H9 (cell line): Measurements from ENCODE around the gene UBIAD1. TPM values are rescaled to one million over a fixed set of nuclear protein-coding genes. Genes with fewer than 3 reads are reported as not detected.

ENCODE experiments used
- DNase-seq: peaks from one replicate; pipeline ENCODE4 v3.0.0-alpha.2; 2017
- H2AFZ ChIP-seq: one replicate; pipeline ENCODE4 v1.6.1; 2013; ENCODE audit warnings: mild to moderate bottlenecking, low read length, control low read depth, moderate library complexity
- H2AK5ac ChIP-seq: 2 replicates; pipeline ENCODE4 v1.6.1; 2013; ENCODE audit warnings: low read length, control low read depth, mixed read lengths; ENCODE audit not compliant: insufficient read length
- H2BK120ac ChIP-seq: one replicate; pipeline ENCODE4 v1.6.1; 2013; ENCODE audit warnings: low read depth, mild to moderate bottlenecking, low read length, control low read depth, inconsistent platforms; ENCODE audit not compliant: poor library complexity, severe bottlenecking
- H2BK12ac ChIP-seq: 2 replicates; pipeline ENCODE4 v1.6.1; 2013; ENCODE audit warnings: low read length, control low read depth, mixed read lengths, low read depth; ENCODE audit not compliant: insufficient read length
- H2BK15ac ChIP-seq: 2 replicates; pipeline ENCODE4 v1.6.1; 2013; ENCODE audit warnings: low read depth, low read length, control low read depth
- H2BK20ac ChIP-seq: one replicate; pipeline ENCODE4 v1.6.1; 2013; ENCODE audit warnings: low read depth, mild to moderate bottlenecking, low read length, control low read depth, inconsistent platforms; ENCODE audit not compliant: poor library complexity, severe bottlenecking
- H2BK5ac ChIP-seq: 2 replicates; pipeline ENCODE4 v1.6.1; 2013; ENCODE audit warnings: low read length, control low read depth, mixed read lengths; ENCODE audit not compliant: insufficient read length
- H3K14ac ChIP-seq: 2 replicates; pipeline ENCODE4 v1.6.1; 2013; ENCODE audit warnings: low read length, control low read depth; ENCODE audit not compliant: insufficient read depth
- H3K18ac ChIP-seq: 2 replicates; pipeline ENCODE4 v1.6.1; 2013; ENCODE audit warnings: low read depth, mild to moderate bottlenecking, mixed read lengths, low read length, control low read depth; ENCODE audit not compliant: insufficient read length
- H3K23ac ChIP-seq: 2 replicates; pipeline ENCODE4 v1.6.1; 2013; ENCODE audit warnings: low read length, control low read depth, mixed read lengths, low read depth; ENCODE audit not compliant: insufficient read length
- H3K23me2 ChIP-seq: 2 replicates; pipeline ENCODE4 v1.6.1; 2013; ENCODE audit warnings: low read depth, mild to moderate bottlenecking, mixed read lengths, low read length, control low read depth; ENCODE audit not compliant: insufficient read length, poor library complexity, severe bottlenecking
- H3K27ac ChIP-seq: 2 replicates; pipeline ENCODE4 v1.5.1; 2013; ENCODE audit warnings: low read length, control low read depth, mixed read lengths, low read depth; ENCODE audit not compliant: insufficient read length
- H3K27me3 ChIP-seq: 2 replicates; pipeline ENCODE4 v1.6.1; 2013; ENCODE audit warnings: low read length, control low read depth, inconsistent platforms; ENCODE audit not compliant: insufficient read depth
- H3K4ac ChIP-seq: 2 replicates; pipeline ENCODE4 v1.6.1; 2013; ENCODE audit warnings: low read depth, mild to moderate bottlenecking, control low read depth, inconsistent platforms, low read length, moderate library complexity
- H3K4me1 ChIP-seq: 2 replicates; pipeline ENCODE4 v1.6.1; 2013; ENCODE audit warnings: low read length, control low read depth, inconsistent platforms; ENCODE audit not compliant: insufficient read depth
- H3K4me2 ChIP-seq: 2 replicates; pipeline ENCODE4 v1.6.1; 2013; ENCODE audit warnings: low read length, control low read depth, mixed read lengths; ENCODE audit not compliant: insufficient read length, insufficient read depth
- H3K56ac ChIP-seq: 2 replicates; pipeline ENCODE4 v1.6.1; 2013; ENCODE audit warnings: low read depth, mild to moderate bottlenecking, mixed read lengths, low read length, control low read depth; ENCODE audit not compliant: insufficient read length
- H3K79me1 ChIP-seq: 2 replicates; pipeline ENCODE4 v1.6.1; 2013; ENCODE audit warnings: low read depth, mild to moderate bottlenecking, moderate library complexity, low read length, control low read depth, inconsistent platforms; ENCODE audit not compliant: insufficient read depth, poor library complexity, severe bottlenecking
- H3K79me2 ChIP-seq: 2 replicates; pipeline ENCODE4 v1.6.1; 2013; ENCODE audit warnings: low read length, control low read depth, inconsistent platforms; ENCODE audit not compliant: insufficient read depth
- H3K9ac ChIP-seq: 2 replicates; pipeline ENCODE4 v1.6.1; 2013; ENCODE audit warnings: low read length, control low read depth, mixed read lengths; ENCODE audit not compliant: insufficient read length; ENCODE audit errors: extremely low read depth
- H3K9me3 ChIP-seq: one replicate; pipeline ENCODE4 v1.6.1; 2013; ENCODE audit warnings: low read depth, low read length, inconsistent platforms; ENCODE audit not compliant: control insufficient read depth
- H3T11ph ChIP-seq: one replicate; pipeline ENCODE4 v1.6.1; 2013; ENCODE audit warnings: mild to moderate bottlenecking, low read length, control low read depth, inconsistent platforms
- H4K20me1 ChIP-seq: one replicate; pipeline ENCODE4 v1.6.1; 2013; ENCODE audit not compliant: control insufficient read depth, insufficient read length, insufficient read depth
- H4K5ac ChIP-seq: 2 replicates; pipeline ENCODE4 v1.6.1; 2013; ENCODE audit warnings: low read depth, mild to moderate bottlenecking, mixed read lengths, low read length, control low read depth; ENCODE audit not compliant: insufficient read length
- H4K8ac ChIP-seq: replicated peaks from 2 replicates; pipeline ENCODE4 v1.6.1; 2013; ENCODE audit warnings: low read length, control low read depth, mixed read lengths, low read depth; ENCODE audit not compliant: insufficient read length
- H4K91ac ChIP-seq: 2 replicates; pipeline ENCODE4 v1.6.1; 2013; ENCODE audit warnings: low read depth, mild to moderate bottlenecking, moderate library complexity, mixed read lengths, low read length, control low read depth; ENCODE audit not compliant: insufficient read length
- H3K27ac Mint-ChIP-seq, 3 experiments: 2 replicates in 2 of 3; 3 replicates in 1 of 3; pipeline ENCODE4 v1.8.0; 2020 to 2021; ENCODE audit warnings: mixed read lengths in 3 of 3, mild to moderate bottlenecking in 1 of 3, moderate library complexity in 1 of 3
- H3K27me3 Mint-ChIP-seq: 2 replicates; pipeline ENCODE4 v1.8.0; 2021; ENCODE audit warnings: low read depth, mild to moderate bottlenecking, moderate library complexity, mixed read lengths
- H3K36me3 Mint-ChIP-seq, 3 experiments: 2 replicates in 2 of 3; 3 replicates in 1 of 3; pipeline ENCODE4 v1.8.0; 2020 to 2021; ENCODE audit warnings: low read depth in 3 of 3, mixed read lengths in 3 of 3; ENCODE audit not compliant: insufficient read depth in 1 of 3
- H3K4me1 Mint-ChIP-seq, 2 experiments: 2 replicates each; pipeline ENCODE4 v1.8.0; 2020; ENCODE audit warnings: mixed read lengths in 2 of 2
- H3K4me3 Mint-ChIP-seq, 2 experiments: 2 replicates in 1 of 2; 3 replicates in 1 of 2; pipeline ENCODE4 v1.8.0; 2020 to 2021; ENCODE audit warnings: mild to moderate bottlenecking in 2 of 2, mixed read lengths in 2 of 2, moderate library complexity in 1 of 2
- H3K9me3 Mint-ChIP-seq, 2 experiments: 2 replicates in 1 of 2; 3 replicates in 1 of 2; pipeline ENCODE4 v1.8.0; 2020; ENCODE audit warnings: mild to moderate bottlenecking in 2 of 2, mixed read lengths in 2 of 2, moderate library complexity in 1 of 2
- WGBS: extraction: QIAGEN DNeasy Blood & Tissue Kit; methylation state at CpG from one replicate; pipeline ENCODE4 v1.1.7; 2013; ENCODE audit warnings: missing lambda C conversion rate, low lambda C conversion rate, mixed read lengths; ENCODE audit not compliant: insufficient read length; ENCODE audit errors: extremely low coverage; 5-methylcytosine and 5-hydroxymethylcytosine counted together
- total RNA-seq: library from RNA; stranded (reverse); gene quantifications from 2 replicates; pipeline ENCODE4 v1.2.1, GENCODE V29; 2021
- TF ChIP-seq, protein P1 (sequence below): fragments of 200-600 bp; sonication (generic); conservative IDR thresholded peaks from 3 replicates; pipeline ENCODE4 v1.8.0; 2021; ENCODE audit warnings: antibody characterized with exemption, mild to moderate bottlenecking

The UBIAD1 gene
- total RNA-seq, 1 experiment from 2014 or later, result 30.2 TPM

DNA sequence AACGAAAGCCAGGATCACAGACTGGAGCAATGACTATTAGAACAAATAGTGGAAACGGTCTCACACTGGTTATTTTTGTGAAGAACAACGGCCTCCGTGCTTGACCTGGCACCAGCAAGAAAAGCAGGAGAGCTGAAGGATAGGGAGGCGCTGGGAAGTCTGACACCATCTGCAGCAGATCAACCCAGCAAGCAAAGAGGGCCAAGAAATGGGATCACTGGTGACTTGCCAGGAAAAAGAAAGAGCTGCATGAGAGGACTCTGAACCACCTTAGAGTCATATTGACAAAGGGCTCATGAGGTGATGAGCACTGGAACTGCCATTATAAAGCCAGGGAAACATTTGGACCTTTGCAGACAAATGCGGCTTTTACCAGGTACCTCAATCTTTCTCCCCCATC lies 35.6 kb upstream of the UBIAD1 start:
- no CpG with 5 or more reads among the region's 6 CpGs for WGBS
- no peak overlapping the region for H2AK5ac ChIP-seq
- H2BK120ac ChIP-seq, result no peak overlapping the region
- H4K20me1 ChIP-seq, result no peaks in the 10 kb centered on the region
- no peak overlapping the region for H3K4me3 Mint-ChIP-seq
- 0 out of 2 replicates have a peak, but pooled peaks cover 1% of the 10 kb centered on the region for H3K79me2 ChIP-seq
- H4K8ac ChIP-seq, result no peak overlapping the region
- H3K9me3 ChIP-seq, result no peaks in the 10 kb centered on the region
- no peak overlapping the region for H3K27ac Mint-ChIP-seq
- no peak overlapping the region for H3K9ac ChIP-seq
- no peaks in the 10 kb centered on the region for H3K27me3 Mint-ChIP-seq
- H3K4me2 ChIP-seq, result no peak overlapping the region
- H2AFZ ChIP-seq, result no peak overlapping the region
- no peak overlapping the region for H3K18ac ChIP-seq
- no peak overlapping the region for H4K91ac ChIP-seq
- H3K4me1 ChIP-seq, result no peaks in the 10 kb centered on the region
- no peaks in the 10 kb centered on the region for H3K23me2 ChIP-seq
- H2BK5ac ChIP-seq, result no peak overlapping the region
- H3K27ac ChIP-seq, result no peak overlapping the region
- H3K36me3 Mint-ChIP-seq, result peaks cover 38 to 96% (median 72%) of the 10 kb centered on the region in 3 experiments; a peak in 6 of 7 replicates
- no peak overlapping the region for H3K23ac ChIP-seq
- TF ChIP-seq, protein P1, sequence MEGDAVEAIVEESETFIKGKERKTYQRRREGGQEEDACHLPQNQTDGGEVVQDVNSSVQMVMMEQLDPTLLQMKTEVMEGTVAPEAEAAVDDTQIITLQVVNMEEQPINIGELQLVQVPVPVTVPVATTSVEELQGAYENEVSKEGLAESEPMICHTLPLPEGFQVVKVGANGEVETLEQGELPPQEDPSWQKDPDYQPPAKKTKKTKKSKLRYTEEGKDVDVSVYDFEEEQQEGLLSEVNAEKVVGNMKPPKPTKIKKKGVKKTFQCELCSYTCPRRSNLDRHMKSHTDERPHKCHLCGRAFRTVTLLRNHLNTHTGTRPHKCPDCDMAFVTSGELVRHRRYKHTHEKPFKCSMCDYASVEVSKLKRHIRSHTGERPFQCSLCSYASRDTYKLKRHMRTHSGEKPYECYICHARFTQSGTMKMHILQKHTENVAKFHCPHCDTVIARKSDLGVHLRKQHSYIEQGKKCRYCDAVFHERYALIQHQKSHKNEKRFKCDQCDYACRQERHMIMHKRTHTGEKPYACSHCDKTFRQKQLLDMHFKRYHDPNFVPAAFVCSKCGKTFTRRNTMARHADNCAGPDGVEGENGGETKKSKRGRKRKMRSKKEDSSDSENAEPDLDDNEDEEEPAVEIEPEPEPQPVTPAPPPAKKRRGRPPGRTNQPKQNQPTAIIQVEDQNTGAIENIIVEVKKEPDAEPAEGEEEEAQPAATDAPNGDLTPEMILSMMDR, result no peak
- no peak for DNase-seq
- no peaks in the 10 kb centered on the region for H3K79me1 ChIP-seq
- no peak overlapping the region for H3K4ac ChIP-seq
- H4K5ac ChIP-seq, result no peak overlapping the region
- no peaks in the 10 kb centered on the region for H3K9me3 Mint-ChIP-seq
- no peak overlapping the region for H3K14ac ChIP-seq
- H2BK15ac ChIP-seq, result no peak overlapping the region
- H3K4me1 Mint-ChIP-seq, result no peaks in the 10 kb centered on the region
- H3T11ph ChIP-seq, result no peak overlapping the region
- H2BK12ac ChIP-seq, result no peak overlapping the region
- no peak overlapping the region for H2BK20ac ChIP-seq
- no peak overlapping the region for H3K56ac ChIP-seq
- no peaks in the 10 kb centered on the region for H3K27me3 ChIP-seq
